ENCODE data around the gene PIGL.

PIGL gene

GRCh38 chr17:16314859-16315258 lies 97.8 kb downstream of the PIGL start:
- H3K4me2 ChIP-seq (ENCODE audit: low read depth, low read length, poor library complexity, severe bottlenecking), result no peak overlapping the region
- TF ChIP-seq EZH2phosphoT487 (IDR thresholded peaks at IDR 0.05; ENCODE audit: borderline replicate concordance) (no peak), CTCF (conservative IDR thresholded peaks at IDR 0.05; ENCODE audit: low read length) (no peak)
- no peaks in the 10 kb centered on the region for H3K27me3 ChIP-seq (ENCODE audit: insufficient read depth, low read length, poor library complexity, severe bottlenecking)
- no peaks in the 10 kb centered on the region for H3K36me3 ChIP-seq (ENCODE audit: insufficient read depth, low read length)
- H4K20me1 ChIP-seq (ENCODE audit: insufficient read depth, low read length, poor library complexity, severe bottlenecking), result no peaks in the 10 kb centered on the region
- no peak overlapping the region for H2AFZ ChIP-seq (ENCODE audit: low read length)
- H3K9me3 ChIP-seq (ENCODE audit: insufficient read depth, low read depth, low read length), result no peaks in the 10 kb centered on the region
- no peak overlapping the region for H3K9ac ChIP-seq (ENCODE audit: low read depth, low read length, poor library complexity, severe bottlenecking)
- H3K4me3 ChIP-seq (ENCODE audit: low read length, poor library complexity, severe bottlenecking), result no peak overlapping the region
- H3K79me2 ChIP-seq (ENCODE audit: insufficient read depth, low read length), result no peaks in the 10 kb centered on the region
- H3K4me1 ChIP-seq (ENCODE audit: insufficient read depth, low read length, poor library complexity, severe bottlenecking), result peaks cover 7% of the 10 kb centered on the region
- H3K9me2 ChIP-seq (replicated peaks; ENCODE audit: low read depth, low read length), result no peaks in the 10 kb centered on the region
- no peaks in the 10 kb centered on the region for H3F3A ChIP-seq (ENCODE audit: low read depth)

DNA sequence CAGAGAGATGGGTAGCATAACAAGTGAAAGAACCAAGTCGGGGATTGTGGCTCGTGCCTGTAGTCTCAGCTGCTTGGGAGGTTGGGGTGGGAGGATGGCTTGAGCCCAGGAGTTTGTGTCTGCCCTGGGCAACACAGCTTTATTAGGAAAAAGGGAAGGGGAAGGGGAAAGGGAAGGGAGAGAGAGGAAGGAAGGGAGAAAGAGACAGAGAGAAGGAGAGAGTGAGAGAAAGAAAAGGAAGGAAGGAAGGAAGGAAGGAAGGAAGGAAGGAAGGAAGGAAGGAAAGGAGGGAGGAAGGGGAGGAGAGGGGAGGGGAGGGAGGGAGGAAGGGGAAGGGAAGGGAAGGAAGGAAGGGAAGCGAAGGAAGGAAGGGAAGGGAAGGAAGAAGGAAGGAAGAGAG lies 103.0 kb downstream of the PIGL start:
- H3K9me3 ChIP-seq (ENCODE audit: insufficient read depth, low read depth, low read length), result no peaks in the 10 kb centered on the region
- no peak overlapping the region for H3K4me2 ChIP-seq (ENCODE audit: low read depth, low read length, poor library complexity, severe bottlenecking)
- no peaks in the 10 kb centered on the region for H3K4me1 ChIP-seq (ENCODE audit: insufficient read depth, low read length, poor library complexity, severe bottlenecking)
- H3K36me3 ChIP-seq (ENCODE audit: insufficient read depth, low read length), result no peaks in the 10 kb centered on the region
- H3K9ac ChIP-seq (ENCODE audit: low read depth, low read length, poor library complexity, severe bottlenecking), result no peak overlapping the region
- H3F3A ChIP-seq (ENCODE audit: low read depth), result no peaks in the 10 kb centered on the region
- H3K9me2 ChIP-seq (replicated peaks; ENCODE audit: low read depth, low read length), result no peaks in the 10 kb centered on the region
- no peak overlapping the region for H3K4me3 ChIP-seq (ENCODE audit: low read length, poor library complexity, severe bottlenecking)
- TF ChIP-seq EZH2phosphoT487 (IDR thresholded peaks at IDR 0.05; ENCODE audit: borderline replicate concordance) (no peak), CTCF (conservative IDR thresholded peaks at IDR 0.05; ENCODE audit: low read length) (no peak)
- H4K20me1 ChIP-seq (ENCODE audit: insufficient read depth, low read length, poor library complexity, severe bottlenecking), result no peaks in the 10 kb centered on the region
- no peak overlapping the region for H2AFZ ChIP-seq (ENCODE audit: low read length)
- no peaks in the 10 kb centered on the region for H3K79me2 ChIP-seq (ENCODE audit: insufficient read depth, low read length)
- no peaks in the 10 kb centered on the region for H3K27me3 ChIP-seq (ENCODE audit: insufficient read depth, low read length, poor library complexity, severe bottlenecking)

DNA sequence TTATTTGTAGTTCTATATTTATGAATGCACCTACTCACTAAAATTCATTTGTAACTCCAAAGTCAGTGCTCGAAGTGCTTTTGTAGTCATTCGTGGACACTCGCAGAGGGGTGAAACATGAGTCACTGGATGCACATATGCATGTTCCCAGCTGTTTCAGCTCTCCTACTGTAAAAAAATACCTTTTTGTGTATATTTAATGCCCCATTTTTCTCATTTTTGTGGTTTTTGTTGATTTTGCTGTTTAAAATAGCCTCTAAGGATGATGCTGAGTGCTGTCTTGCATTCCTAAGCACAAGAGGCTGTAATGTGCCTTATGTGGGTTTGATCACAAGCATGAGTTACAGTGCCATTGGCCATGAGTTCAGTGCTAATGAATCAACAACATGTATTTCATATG lies 105.6 kb downstream of the PIGL start:
- no peaks in the 10 kb centered on the region for H4K20me1 ChIP-seq (ENCODE audit: insufficient read depth, low read length, poor library complexity, severe bottlenecking)
- H3F3A ChIP-seq (ENCODE audit: low read depth), result no peaks in the 10 kb centered on the region
- H3K36me3 ChIP-seq (ENCODE audit: insufficient read depth, low read length), result peaks cover 12% of the 10 kb centered on the region; the same call in 1 of the 2 replicates
- H3K4me1 ChIP-seq (ENCODE audit: insufficient read depth, low read length, poor library complexity, severe bottlenecking), result no peaks in the 10 kb centered on the region
- no peak overlapping the region for H3K9ac ChIP-seq (ENCODE audit: low read depth, low read length, poor library complexity, severe bottlenecking)
- H3K79me2 ChIP-seq (ENCODE audit: insufficient read depth, low read length), result no peaks in the 10 kb centered on the region
- no peak overlapping the region for H2AFZ ChIP-seq (ENCODE audit: low read length)
- H3K4me2 ChIP-seq (ENCODE audit: low read depth, low read length, poor library complexity, severe bottlenecking), result no peak overlapping the region
- H3K27me3 ChIP-seq (ENCODE audit: insufficient read depth, low read length, poor library complexity, severe bottlenecking), result no peaks in the 10 kb centered on the region
- no peaks in the 10 kb centered on the region for H3K9me3 ChIP-seq (ENCODE audit: insufficient read depth, low read depth, low read length)
- H3K4me3 ChIP-seq (ENCODE audit: low read length, poor library complexity, severe bottlenecking), result no peak overlapping the region
- no peak for TF ChIP-seq CTCF (conservative IDR thresholded peaks at IDR 0.05; ENCODE audit: low read length)
- TF ChIP-seq EZH2phosphoT487 (IDR thresholded peaks at IDR 0.05; ENCODE audit: borderline replicate concordance), result no peak
- H3K9me2 ChIP-seq (replicated peaks; ENCODE audit: low read depth, low read length), result no peaks in the 10 kb centered on the region
